HFF-Myc (cell line): ENCODE data around the gene CCN2.

Source experiments
- DNase-seq: peaks from one replicate; pipeline ENCODE4 v3.0.0-alpha.2; 2011; ENCODE audit warnings: low read depth; ENCODE audit errors: extremely low read depth
- H3K4me3 ChIP-seq: replicated peaks from 2 replicates; pipeline ENCODE4 v1.5.1; 2011; ENCODE audit warnings: low read depth, mild to moderate bottlenecking, control low read depth, low read length
- CTCF ChIP-seq: IDR thresholded peaks from 2 replicates; pipeline ENCODE4 v1.5.1; 2012; ENCODE audit warnings: mild to moderate bottlenecking, low read depth, low read length, control low read depth; ENCODE audit errors: missing control alignments

CCN2 gene

GRCh38 chr6:131992557-131992956, 41.4 kb upstream of the CCN2 start:
- no peak overlapping the region for H3K4me3 ChIP-seq
- DNase-seq = no peak
- no peak for TF ChIP-seq CTCF

- no peak for TF ChIP-seq CTCF
These were observed 37.9 kb upstream of the CCN2 start for GRCh38 chr6:131989036-131989435.

GRCh38 chr6:131982740-131983259, 31.6 kb upstream of the CCN2 start:
- H3K4me3 ChIP-seq = no peak overlapping the region
- DNase-seq = no peak
- no peak for TF ChIP-seq CTCF

More at GRCh38 chr6:131989036-131989435, 37.9 kb upstream of the CCN2 start:
- no peak overlapping the region for H3K4me3 ChIP-seq
- no peak for DNase-seq

- no peak for DNase-seq
- TF ChIP-seq CTCF = no peak
- H3K4me3 ChIP-seq = no peak overlapping the region
These were observed 30.4 kb upstream of the CCN2 start for GRCh38 chr6:131981624-131981978.

GRCh38 chr6:131980791-131981623, 29.8 kb upstream of the CCN2 start:
- TF ChIP-seq CTCF = no peak
- no peak for DNase-seq
- H3K4me3 ChIP-seq = no peak overlapping the region

- no peak for DNase-seq
- TF ChIP-seq CTCF = no peak
- H3K4me3 ChIP-seq = no peak overlapping the region
These were observed 29.2 kb upstream of the CCN2 start for GRCh38 chr6:131980338-131980790.
